Upper lobe of left lung (tissue), 4 donors: ENCODE results near the gene FCGR3B.
"Not testable (repeated sequence)": the region's sequence is repeated elsewhere in the genome, so short reads cannot be mapped to it uniquely, and the experiment has no call there.

Experiments used
- EP300 ChIP-seq, 4 donors: sonication (generic); formaldehyde crosslinking; IDR thresholded peaks; one replicate each; pipeline ENCODE4 v1.5.1; 2017; ENCODE audit warnings: antibody characterized with exemption in 4 of 4, control low read depth in 2 of 4
- POLR2A ChIP-seq, 4 donors: fragments of 450-650 bp; IDR thresholded peaks; one replicate each; pipeline ENCODE4 v1.5.1; 2016 to 2017; ENCODE audit warnings: antibody characterized with exemption in 4 of 4, mild to moderate bottlenecking in 2 of 4
- POLR2AphosphoS5 ChIP-seq, 2 donors: sonication (generic); formaldehyde crosslinking; IDR thresholded peaks; one replicate each; pipeline ENCODE4 v1.5.1; 2017; ENCODE audit warnings: antibody characterized with exemption in 2 of 2
- TF ChIP-seq, protein P1 (sequence below), 6 experiments: fragments of 450-650 bp in 4 of 6; fragments of 200-600 bp in 2 of 6; sonication (generic) in 2 of 6; IDR thresholded peaks; one replicate each; pipeline ENCODE4 v1.5.1; 2016 to 2019; ENCODE audit warnings: antibody characterized with exemption in 6 of 6

DNA sequence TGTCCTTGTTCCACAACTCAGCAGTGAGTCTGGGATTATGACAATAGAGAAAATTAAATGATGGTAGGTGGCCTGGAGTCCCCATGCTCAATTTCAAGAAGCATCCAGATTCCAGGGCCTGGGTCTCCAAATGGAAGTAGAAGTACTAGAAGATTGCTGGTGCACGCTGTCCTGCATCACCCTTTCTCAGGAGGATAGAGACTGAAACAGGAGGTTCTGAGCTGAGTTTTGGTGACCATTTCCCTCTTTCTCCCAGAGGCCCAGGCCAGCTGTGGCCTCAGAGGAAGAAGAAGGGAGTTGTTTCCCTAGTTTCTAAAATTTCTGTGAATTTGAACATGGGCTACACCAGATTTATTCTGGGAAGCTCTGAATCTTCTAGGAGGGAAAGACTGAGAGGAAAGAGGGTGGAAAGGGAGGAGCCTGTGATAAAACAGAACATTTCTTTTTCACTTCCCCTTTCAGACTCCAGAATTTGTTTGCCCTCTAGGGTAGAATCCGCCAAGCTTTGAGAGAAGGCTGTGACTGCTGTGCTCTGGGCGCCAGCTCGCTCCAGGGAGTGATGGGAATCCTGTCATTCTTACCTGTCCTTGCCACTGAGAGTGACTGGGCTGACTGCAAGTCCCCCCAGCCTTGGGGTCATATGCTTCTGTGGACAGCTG, 50.0 kb downstream of the FCGR3B start:
- not testable (repeated sequence) for TF ChIP-seq POLR2AphosphoS5, POLR2A, EP300 (IDR thresholded peaks at IDR 0.05)
- TF ChIP-seq, protein P1, sequence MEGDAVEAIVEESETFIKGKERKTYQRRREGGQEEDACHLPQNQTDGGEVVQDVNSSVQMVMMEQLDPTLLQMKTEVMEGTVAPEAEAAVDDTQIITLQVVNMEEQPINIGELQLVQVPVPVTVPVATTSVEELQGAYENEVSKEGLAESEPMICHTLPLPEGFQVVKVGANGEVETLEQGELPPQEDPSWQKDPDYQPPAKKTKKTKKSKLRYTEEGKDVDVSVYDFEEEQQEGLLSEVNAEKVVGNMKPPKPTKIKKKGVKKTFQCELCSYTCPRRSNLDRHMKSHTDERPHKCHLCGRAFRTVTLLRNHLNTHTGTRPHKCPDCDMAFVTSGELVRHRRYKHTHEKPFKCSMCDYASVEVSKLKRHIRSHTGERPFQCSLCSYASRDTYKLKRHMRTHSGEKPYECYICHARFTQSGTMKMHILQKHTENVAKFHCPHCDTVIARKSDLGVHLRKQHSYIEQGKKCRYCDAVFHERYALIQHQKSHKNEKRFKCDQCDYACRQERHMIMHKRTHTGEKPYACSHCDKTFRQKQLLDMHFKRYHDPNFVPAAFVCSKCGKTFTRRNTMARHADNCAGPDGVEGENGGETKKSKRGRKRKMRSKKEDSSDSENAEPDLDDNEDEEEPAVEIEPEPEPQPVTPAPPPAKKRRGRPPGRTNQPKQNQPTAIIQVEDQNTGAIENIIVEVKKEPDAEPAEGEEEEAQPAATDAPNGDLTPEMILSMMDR (IDR thresholded peaks at IDR 0.05), result not testable (repeated sequence)
